Measurements from ENCODE around the gene UST. TPM values are rescaled to one million over a fixed set of nuclear protein-coding genes. Genes with fewer than 3 reads are reported as not detected.

UST gene
- total RNA-seq, 1 experiment from 2014 or later, result 6.1 TPM

GRCh38 chr6:148928811-148929210 is 182.0 kb downstream of the UST start:
- RAD21 ChIA-PET (ENCODE audit: low non-redundant PET in 1 of 2, low total read pairs in 2 of 2, uncharacterized antibody in 2 of 2, unreplicated experiment in 2 of 2), result no interaction called here

More at GRCh38 chr6:148928811-148929210, 182.0 kb downstream of the UST start:
- Histone ChIP-seq H3K9me2 (ENCODE audit: insufficient read depth) (no peaks in the 10 kb centered on the region; the same call in 1 of the 2 replicates), H3K9me3 (ENCODE audit: control insufficient read depth in 1 of 2, insufficient read depth in 1 of 2, low read depth in 1 of 2, low read length in 2 of 2) (no peaks in the 10 kb centered on the region), H3K79me2 (ENCODE audit: insufficient read depth, low read length) (no peaks in the 10 kb centered on the region), H3K36me3 (ENCODE audit: control insufficient read depth in 1 of 2, insufficient read depth in 2 of 2, low read length in 2 of 2) (no peaks in the 10 kb centered on the region), H3K27ac (ENCODE audit: low read depth, low read length) (no peak overlapping the region), H4K20me1 (ENCODE audit: insufficient read depth) (no peaks in the 10 kb centered on the region), H3K27me3 (ENCODE audit: insufficient read depth, low read length) (no peaks in the 10 kb centered on the region), H3K4me3 (replicated peaks in 1 of 2; ENCODE audit: low read depth in 1 of 2, low read length in 2 of 2) (no peak overlapping the region), H2AFZ (ENCODE audit: low read depth, low read length, poor library complexity, severe bottlenecking) (no peak overlapping the region), H3K4me1 (ENCODE audit: control insufficient read depth in 1 of 2, insufficient read depth in 2 of 2, low read length in 2 of 2) (no peaks in the 10 kb centered on the region), H3K9ac (ENCODE audit: low read length) (no peak overlapping the region), H3K4me2 (ENCODE audit: low read length) (no peak overlapping the region)
- POLR2A ChIA-PET, result no interaction called here
- DNase-seq (ENCODE audit: low read depth, low spot score) (no peak), ATAC-seq (no peak)
- CTCF ChIA-PET, result no interaction called here
- TF ChIP-seq TCF7L2 (IDR thresholded peaks at IDR 0.05; ENCODE audit: borderline replicate concordance, extremely low read depth, insufficient read depth, insufficient read length) (no peak), SIN3A (IDR thresholded peaks at IDR 0.05; ENCODE audit: low read depth) (no peak), CEBPB (IDR thresholded peaks at IDR 0.05; ENCODE audit: low read depth) (no peak), SP1 (IDR thresholded peaks at IDR 0.05; ENCODE audit: low read depth) (no peak), CBX3 (IDR thresholded peaks at IDR 0.05; ENCODE audit: low read depth) (no peak), JUND (IDR thresholded peaks at IDR 0.05) (no peak), EZH2 (IDR thresholded peaks at IDR 0.05) (no peak), YY1 (IDR thresholded peaks at IDR 0.05; ENCODE audit: extremely low read depth, insufficient replicate concordance, low read depth, low read length) (no peak), EZH2phosphoT487 (IDR thresholded peaks at IDR 0.05; ENCODE audit: borderline replicate concordance) (no peak), POLR2A (IDR thresholded peaks at IDR 0.05; ENCODE audit: borderline replicate concordance, extremely low read depth, insufficient read depth, insufficient read length) (no peak), RAD21 (IDR thresholded peaks at IDR 0.05; ENCODE audit: low read depth) (no peak), ZNF274 (IDR thresholded peaks at IDR 0.05; ENCODE audit: low read depth, low read length) (no peak), FOSL1 (IDR thresholded peaks at IDR 0.05; ENCODE audit: low read depth) (no peak), EGR1 (IDR thresholded peaks at IDR 0.05; ENCODE audit: low read depth) (no peak), POLR2AphosphoS5 (IDR thresholded peaks at IDR 0.05; ENCODE audit: low read depth, low read length) (no peak)
- TF ChIP-seq, protein P1, sequence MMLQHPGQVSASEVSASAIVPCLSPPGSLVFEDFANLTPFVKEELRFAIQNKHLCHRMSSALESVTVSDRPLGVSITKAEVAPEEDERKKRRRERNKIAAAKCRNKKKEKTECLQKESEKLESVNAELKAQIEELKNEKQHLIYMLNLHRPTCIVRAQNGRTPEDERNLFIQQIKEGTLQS (IDR thresholded peaks at IDR 0.05), result no peak
- TF ChIP-seq, protein P2, sequence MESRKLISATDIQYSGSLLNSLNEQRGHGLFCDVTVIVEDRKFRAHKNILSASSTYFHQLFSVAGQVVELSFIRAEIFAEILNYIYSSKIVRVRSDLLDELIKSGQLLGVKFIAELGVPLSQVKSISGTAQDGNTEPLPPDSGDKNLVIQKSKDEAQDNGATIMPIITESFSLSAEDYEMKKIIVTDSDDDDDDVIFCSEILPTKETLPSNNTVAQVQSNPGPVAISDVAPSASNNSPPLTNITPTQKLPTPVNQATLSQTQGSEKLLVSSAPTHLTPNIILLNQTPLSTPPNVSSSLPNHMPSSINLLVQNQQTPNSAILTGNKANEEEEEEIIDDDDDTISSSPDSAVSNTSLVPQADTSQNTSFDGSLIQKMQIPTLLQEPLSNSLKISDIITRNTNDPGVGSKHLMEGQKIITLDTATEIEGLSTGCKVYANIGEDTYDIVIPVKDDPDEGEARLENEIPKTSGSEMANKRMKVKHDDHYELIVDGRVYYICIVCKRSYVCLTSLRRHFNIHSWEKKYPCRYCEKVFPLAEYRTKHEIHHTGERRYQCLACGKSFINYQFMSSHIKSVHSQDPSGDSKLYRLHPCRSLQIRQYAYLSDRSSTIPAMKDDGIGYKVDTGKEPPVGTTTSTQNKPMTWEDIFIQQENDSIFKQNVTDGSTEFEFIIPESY (IDR thresholded peaks at IDR 0.05; ENCODE audit: extremely low read depth, insufficient replicate concordance, low read length), result no peak
- TF ChIP-seq, protein P3, sequence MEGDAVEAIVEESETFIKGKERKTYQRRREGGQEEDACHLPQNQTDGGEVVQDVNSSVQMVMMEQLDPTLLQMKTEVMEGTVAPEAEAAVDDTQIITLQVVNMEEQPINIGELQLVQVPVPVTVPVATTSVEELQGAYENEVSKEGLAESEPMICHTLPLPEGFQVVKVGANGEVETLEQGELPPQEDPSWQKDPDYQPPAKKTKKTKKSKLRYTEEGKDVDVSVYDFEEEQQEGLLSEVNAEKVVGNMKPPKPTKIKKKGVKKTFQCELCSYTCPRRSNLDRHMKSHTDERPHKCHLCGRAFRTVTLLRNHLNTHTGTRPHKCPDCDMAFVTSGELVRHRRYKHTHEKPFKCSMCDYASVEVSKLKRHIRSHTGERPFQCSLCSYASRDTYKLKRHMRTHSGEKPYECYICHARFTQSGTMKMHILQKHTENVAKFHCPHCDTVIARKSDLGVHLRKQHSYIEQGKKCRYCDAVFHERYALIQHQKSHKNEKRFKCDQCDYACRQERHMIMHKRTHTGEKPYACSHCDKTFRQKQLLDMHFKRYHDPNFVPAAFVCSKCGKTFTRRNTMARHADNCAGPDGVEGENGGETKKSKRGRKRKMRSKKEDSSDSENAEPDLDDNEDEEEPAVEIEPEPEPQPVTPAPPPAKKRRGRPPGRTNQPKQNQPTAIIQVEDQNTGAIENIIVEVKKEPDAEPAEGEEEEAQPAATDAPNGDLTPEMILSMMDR (IDR thresholded peaks at IDR 0.05 in 2 of 3, conservative IDR thresholded peaks at IDR 0.05 in 1 of 3; ENCODE audit: borderline replicate concordance in 1 of 3, insufficient read depth in 1 of 3, low read depth in 2 of 3, low read length in 2 of 3), result no peak
- TF ChIP-seq, protein P4, sequence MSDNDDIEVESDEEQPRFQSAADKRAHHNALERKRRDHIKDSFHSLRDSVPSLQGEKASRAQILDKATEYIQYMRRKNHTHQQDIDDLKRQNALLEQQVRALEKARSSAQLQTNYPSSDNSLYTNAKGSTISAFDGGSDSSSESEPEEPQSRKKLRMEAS (IDR thresholded peaks at IDR 0.05), result no peak
- BruUV-seq (replicated peaks), result no TSS peak
- intact Hi-C loops (cut with micrococcal nuclease), result no loop called here
